PC-3 (cell line): ENCODE measurements around the gene EEF1A2. TPM values are rescaled to one million over a fixed set of nuclear protein-coding genes. Genes with fewer than 3 reads are reported as not detected.

ENCODE experiments used
- ATAC-seq: fragments of 200-7000 bp; cut with Tn5 transposase; 2 replicates; pipeline ENCODE4 v1.9.1; 2020; ENCODE audit warnings: mild to moderate bottlenecking, moderate library complexity
- BruUV-seq: library from RNA; stranded (reverse); fragments of 400-500 nt; replicated peaks from 2 replicates; lab custom pipeline; 2021; lab: Mats Ljungman, UMichigan
- CTCF ChIA-PET: fragments of 300-600 bp; sonication (Branson Sonifier 250); formaldehyde crosslinking; loops from one replicate; lab custom pipeline; 2022; ENCODE audit warnings: antibody characterized with exemption; lab: Charles Lee
- POLR2A ChIA-PET: fragments of 300-600 bp; sonication (Branson Sonifier 250); formaldehyde crosslinking; loops from one replicate; lab custom pipeline; 2022; ENCODE audit warnings: antibody characterized with exemption; ENCODE audit not compliant: unreplicated experiment; lab: Charles Lee
- DNase-seq: peaks from one replicate; pipeline ENCODE4 v3.0.0-alpha.2; 2015
- H2AFZ ChIP-seq: fragments of 300-600 bp; sonication (generic); 2 replicates; pipeline ENCODE4 v1.6.0; 2016; ENCODE audit warnings: antibody characterized with exemption, low read length
- H3F3A ChIP-seq: fragments of 300-600 bp; sonication (generic); one replicate; pipeline ENCODE4 v1.6.0; 2017; ENCODE audit warnings: antibody characterized with exemption, low read length, control low read depth, mild to moderate bottlenecking; ENCODE audit not compliant: unreplicated experiment
- H3K27ac ChIP-seq: fragments of 300-600 bp; sonication (generic); 2 replicates; pipeline ENCODE4 v1.5.1; 2016; ENCODE audit warnings: mild to moderate bottlenecking, low read length
- H3K27me3 ChIP-seq: fragments of 300-600 bp; sonication (generic); 2 replicates; pipeline ENCODE4 v1.6.1; 2016; ENCODE audit warnings: low read length, mixed read lengths
- H3K36me3 ChIP-seq: fragments of 300-600 bp; sonication (generic); 2 replicates; pipeline ENCODE4 v1.6.1; 2016; ENCODE audit warnings: low read depth, mixed run types, low read length, mixed read lengths
- H3K4me1 ChIP-seq: fragments of 300-600 bp; sonication (generic); 2 replicates; pipeline ENCODE4 v1.5.1; 2016; ENCODE audit warnings: low read length; ENCODE audit not compliant: insufficient read depth
- H3K4me2 ChIP-seq: fragments of 300-600 bp; sonication (generic); 2 replicates; pipeline ENCODE4 v1.6.0; 2016; ENCODE audit warnings: low read length
- H3K4me3 ChIP-seq: fragments of 300-600 bp; sonication (generic); 2 replicates; pipeline ENCODE4 v1.5.1; 2016; ENCODE audit warnings: mild to moderate bottlenecking, low read length, mixed read lengths
- H3K79me2 ChIP-seq: fragments of 300-600 bp; sonication (generic); 2 replicates; pipeline ENCODE4 v1.6.1; 2017; ENCODE audit warnings: low read length, mixed read lengths
- H3K9ac ChIP-seq: fragments of 300-600 bp; sonication (generic); 2 replicates; pipeline ENCODE4 v1.6.0; 2016; ENCODE audit warnings: mild to moderate bottlenecking, low read length
- H3K9me2 ChIP-seq: fragments of 300-600 bp; sonication (generic); replicated peaks from 2 replicates; pipeline ENCODE4 v1.6.1; 2016; ENCODE audit warnings: mixed run types, low read length, mixed read lengths
- H3K9me3 ChIP-seq: fragments of 300-600 bp; sonication (generic); 2 replicates; pipeline ENCODE4 v1.6.1; 2016; ENCODE audit warnings: low read length, mixed read lengths
- H4K20me1 ChIP-seq: fragments of 300-600 bp; sonication (generic); 2 replicates; pipeline ENCODE4 v1.6.1; 2016; ENCODE audit warnings: low read length, mixed read lengths
- CTCF ChIP-seq: fragments of 300-600 bp; sonication (generic); conservative IDR thresholded peaks from 2 replicates; pipeline ENCODE4 v1.5.1; 2017; ENCODE audit warnings: antibody characterized with exemption, low read depth, mild to moderate bottlenecking, low read length
- EZH2 ChIP-seq: fragments of 300-600 bp; sonication (generic); IDR thresholded peaks from one replicate; pipeline ENCODE4 v1.6.1; 2017; ENCODE audit warnings: antibody characterized with exemption, mild to moderate bottlenecking, low read length; ENCODE audit not compliant: unreplicated experiment
- EZH2phosphoT487 ChIP-seq: fragments of 300-600 bp; sonication (generic); IDR thresholded peaks from 2 replicates; pipeline ENCODE4 v1.6.1; 2018; ENCODE audit warnings: mild to moderate bottlenecking, antibody characterized with exemption, low read length, borderline replicate concordance
- intact Hi-C: fragments of 100-400 bp; cut with micrococcal nuclease; formaldehyde crosslinking; loops from 2 replicates; pipeline ENCODE4 v1.9.0; 2023
- total RNA-seq: library from RNA; depleted of rRNA; stranded (reverse); fragments of >200 nt; gene quantifications from 2 replicates; pipeline ENCODE4 v1.2.3, GENCODE V29; 2014

Gene EEF1A2
- total RNA-seq, 1 experiment from 2014 or later, result 463 TPM

- DNase-seq (no peak), ATAC-seq (no peak)
- BruUV-seq, result no TSS peak
- no peak overlapping the region for H3K9ac ChIP-seq
- no peaks in the 10 kb centered on the region for H3F3A ChIP-seq
- H3K4me1 ChIP-seq, result 0 out of 2 replicates have a peak, but pooled peaks cover 5% of the 10 kb centered on the region
- no peak overlapping the region for H2AFZ ChIP-seq
- no peak overlapping the region for H3K27ac ChIP-seq
- POLR2A ChIA-PET, result interaction anchor here (0.7 kb wide), 1 partner anchor 9 kb away, joined by 5 read pairs; no protein-coding TSS in a partner anchor
- H3K4me2 ChIP-seq, result no peak overlapping the region
- intact Hi-C loops, result no loop called here
- no peak overlapping the region for H3K4me3 ChIP-seq
- no peaks in the 10 kb centered on the region for H3K9me3 ChIP-seq
- peaks cover 29% of the 10 kb centered on the region for H3K27me3 ChIP-seq
- CTCF ChIA-PET, result no interaction called here
- H4K20me1 ChIP-seq, result no peaks in the 10 kb centered on the region
- H3K36me3 ChIP-seq, result no peaks in the 10 kb centered on the region
- TF ChIP-seq CTCF (no peak), EZH2phosphoT487 (no peak), EZH2 (no peak)
- no peaks in the 10 kb centered on the region for H3K79me2 ChIP-seq
- H3K9me2 ChIP-seq, result no peaks in the 10 kb centered on the region
Observed at GRCh38 chr20:63477061-63477616, 21.7 kb downstream of the EEF1A2 start.

- H3K9me3 ChIP-seq, result no peaks in the 10 kb centered on the region
- no peaks in the 10 kb centered on the region for H3K9me2 ChIP-seq
- no TSS peak for BruUV-seq
- H3K4me3 ChIP-seq, result no peak overlapping the region
- H3K79me2 ChIP-seq, result no peaks in the 10 kb centered on the region
- 0 out of 2 replicates have a peak, but pooled peaks cover 5% of the 10 kb centered on the region for H3K4me1 ChIP-seq
- H3F3A ChIP-seq, result no peaks in the 10 kb centered on the region
- ATAC-seq (no peak), DNase-seq (no peak)
- intact Hi-C loops, result no loop called here
- H3K27ac ChIP-seq, result no peak overlapping the region
- no peak overlapping the region for H2AFZ ChIP-seq
- H4K20me1 ChIP-seq, result no peaks in the 10 kb centered on the region
- ChIA-PET POLR2A (no interaction called here), CTCF (interaction anchor here (0.7 kb wide), 1 partner anchor 15 kb away, joined by 3 read pairs; no protein-coding TSS in a partner anchor)
- TF ChIP-seq EZH2 (no peak), CTCF (no peak), EZH2phosphoT487 (no peak)
- no peak overlapping the region for H3K4me2 ChIP-seq
- peaks cover 46% of the 10 kb centered on the region for H3K27me3 ChIP-seq
- no peak overlapping the region for H3K9ac ChIP-seq
- no peaks in the 10 kb centered on the region for H3K36me3 ChIP-seq
Observed at GRCh38 chr20:63475209-63475608, 23.7 kb downstream of the EEF1A2 start.
